ENCODE results near the gene LRRC63.

Gene LRRC63

DNA sequence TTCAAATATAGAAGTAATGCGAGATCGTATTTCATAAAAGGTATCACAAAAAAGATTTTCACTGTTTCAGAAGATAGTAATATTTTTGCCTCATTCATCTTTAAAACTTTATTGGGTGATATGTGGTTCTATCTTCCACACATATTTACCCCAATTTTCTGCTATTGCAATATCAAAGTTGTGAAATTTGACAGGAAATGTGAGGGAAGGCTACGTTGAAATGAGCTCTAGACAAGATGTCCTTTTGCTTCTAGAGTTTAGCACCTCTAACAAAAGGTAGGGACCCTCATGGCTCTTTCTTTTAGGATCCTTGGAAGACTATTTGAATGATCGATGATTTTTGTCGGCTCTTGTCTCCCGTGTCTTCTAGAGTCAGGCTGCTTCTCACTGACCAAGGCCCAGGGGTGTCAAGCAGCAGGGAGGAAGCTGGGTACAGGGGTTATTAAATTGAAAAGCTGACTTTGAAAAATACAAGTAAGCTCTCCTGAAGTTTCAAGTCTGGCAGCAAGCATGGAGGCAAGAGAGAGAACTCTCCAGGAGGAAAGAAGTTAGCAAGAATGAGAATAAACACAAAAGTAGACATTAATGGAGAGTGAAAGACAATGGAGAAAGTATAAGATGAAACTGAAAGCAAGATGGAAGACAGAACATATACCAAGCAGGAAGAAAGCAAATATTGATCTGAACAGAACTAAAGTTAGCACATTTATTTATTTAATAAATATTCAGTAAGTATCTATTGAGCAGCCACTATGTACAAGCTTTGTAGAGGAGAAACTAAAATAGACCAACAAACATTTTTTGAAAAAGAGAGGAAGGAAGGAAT is 101.9 kb downstream of the LRRC63 start:
- DNase-seq = no peak

- DNase-seq = no peak
Measured at GRCh38 chr13:46314587-46314986, 102.9 kb downstream of the LRRC63 start.

GRCh38 chr13:46315036-46315435 is 103.3 kb downstream of the LRRC63 start:
- no peak for DNase-seq

DNA sequence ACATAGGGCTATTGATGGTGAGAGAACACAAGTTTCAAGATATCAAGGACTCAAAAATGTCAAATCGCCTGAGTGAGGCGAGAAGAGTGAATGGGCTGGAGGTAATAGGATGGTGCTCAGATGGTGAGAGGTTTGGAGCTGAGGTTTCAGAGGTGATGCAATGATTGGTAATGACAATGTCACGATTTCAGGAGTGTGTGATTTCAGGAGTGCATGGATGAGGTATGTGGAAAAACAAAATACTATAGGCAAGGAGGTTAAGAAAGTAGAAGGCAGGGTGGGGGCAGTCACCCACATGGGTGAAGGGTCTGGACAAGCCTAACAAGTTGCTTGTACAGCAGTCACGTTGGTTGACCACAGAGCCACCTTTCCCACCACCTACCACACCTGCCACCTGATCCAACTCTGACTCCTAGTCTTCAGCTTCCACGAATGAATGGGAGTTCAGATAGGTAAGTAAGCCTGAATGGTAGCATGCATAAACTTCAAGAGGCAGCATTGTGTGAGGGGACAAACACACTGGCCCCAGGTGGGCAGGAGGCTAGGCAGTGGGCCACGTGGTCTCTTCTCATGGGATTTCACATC is 103.9 kb downstream of the LRRC63 start:
- DNase-seq = no peak

DNA sequence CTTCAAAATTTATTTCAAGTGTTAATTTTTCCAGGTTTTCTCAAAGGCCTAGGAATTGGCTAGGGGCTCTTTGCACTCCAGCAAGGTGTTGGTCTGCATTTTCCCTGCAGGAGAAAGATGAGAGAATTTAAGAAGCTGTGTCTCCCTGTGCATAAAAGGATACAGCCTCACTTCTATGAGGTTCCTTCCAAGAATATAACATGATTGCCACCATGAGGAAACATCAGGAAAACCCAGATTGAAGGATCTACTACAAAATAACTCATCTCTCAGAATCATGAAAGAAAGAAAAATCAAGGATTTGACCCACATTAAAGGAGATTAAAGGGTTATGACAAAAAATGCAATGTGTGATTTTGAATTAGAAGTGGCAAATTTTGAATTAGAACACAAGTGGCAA is 105.4 kb downstream of the LRRC63 start:
- DNase-seq = no peak

GRCh38 chr13:46318986-46319385 is 107.3 kb downstream of the LRRC63 start:
- DNase-seq = no peak

GRCh38 chr13:46320406-46320805 is 108.7 kb downstream of the LRRC63 start:
- no peak for DNase-seq

GRCh38 chr13:46320821-46321220 is 109.1 kb downstream of the LRRC63 start:
- no peak for DNase-seq

DNA sequence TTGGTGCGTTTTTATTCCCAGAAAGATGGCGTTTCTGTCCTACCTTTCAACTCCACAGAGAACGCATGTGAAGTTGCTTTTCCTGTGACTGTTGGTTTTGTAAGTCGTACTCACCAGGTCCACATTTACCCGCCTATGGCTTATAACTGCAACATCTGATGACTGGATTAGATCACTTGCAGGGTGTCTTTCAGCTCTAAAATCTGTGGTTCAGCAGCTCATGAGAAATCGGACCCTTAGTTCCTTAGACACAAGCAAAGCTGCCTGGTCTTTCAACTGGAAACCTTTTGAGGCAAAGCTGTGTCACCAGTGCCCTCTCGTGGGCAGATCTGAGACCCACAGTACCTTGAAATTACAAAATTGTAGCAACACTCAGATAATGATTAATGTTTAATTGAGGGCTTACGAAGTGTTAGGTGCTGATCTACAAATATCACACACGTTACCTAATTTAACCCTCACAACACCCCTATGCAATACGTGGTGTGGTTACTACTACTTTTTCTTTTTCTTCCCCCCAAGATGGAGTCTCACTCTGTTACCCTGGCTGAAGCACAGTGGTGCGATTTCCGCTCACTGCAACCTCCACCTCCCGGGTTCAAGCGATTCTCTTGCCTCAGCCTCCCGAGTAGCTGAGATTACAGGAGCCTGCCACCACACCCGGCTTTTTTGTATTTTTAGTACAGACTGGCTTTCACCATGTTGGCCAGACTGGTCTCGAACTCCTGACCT is 109.9 kb downstream of the LRRC63 start:
- no peak for DNase-seq

GRCh38 chr13:46324976-46325375 is 113.2 kb downstream of the LRRC63 start:
- no peak for DNase-seq
